Activated naive CD4-positive, alpha-beta T cell treated with anti-CD3 and anti-CD28 coated beads, Interleukin-2, amount 50 U/mL, for 16 hours (primary cell): ENCODE results near the gene S100A6.

Experiments
- DNase-seq: peaks from one replicate; pipeline ENCODE4 v3.0.0-alpha.2; 2020

Gene S100A6

GRCh38 chr1:153493343-153493960 lies 42.3 kb downstream of the S100A6 start:
- DNase-seq, result no peak

DNA sequence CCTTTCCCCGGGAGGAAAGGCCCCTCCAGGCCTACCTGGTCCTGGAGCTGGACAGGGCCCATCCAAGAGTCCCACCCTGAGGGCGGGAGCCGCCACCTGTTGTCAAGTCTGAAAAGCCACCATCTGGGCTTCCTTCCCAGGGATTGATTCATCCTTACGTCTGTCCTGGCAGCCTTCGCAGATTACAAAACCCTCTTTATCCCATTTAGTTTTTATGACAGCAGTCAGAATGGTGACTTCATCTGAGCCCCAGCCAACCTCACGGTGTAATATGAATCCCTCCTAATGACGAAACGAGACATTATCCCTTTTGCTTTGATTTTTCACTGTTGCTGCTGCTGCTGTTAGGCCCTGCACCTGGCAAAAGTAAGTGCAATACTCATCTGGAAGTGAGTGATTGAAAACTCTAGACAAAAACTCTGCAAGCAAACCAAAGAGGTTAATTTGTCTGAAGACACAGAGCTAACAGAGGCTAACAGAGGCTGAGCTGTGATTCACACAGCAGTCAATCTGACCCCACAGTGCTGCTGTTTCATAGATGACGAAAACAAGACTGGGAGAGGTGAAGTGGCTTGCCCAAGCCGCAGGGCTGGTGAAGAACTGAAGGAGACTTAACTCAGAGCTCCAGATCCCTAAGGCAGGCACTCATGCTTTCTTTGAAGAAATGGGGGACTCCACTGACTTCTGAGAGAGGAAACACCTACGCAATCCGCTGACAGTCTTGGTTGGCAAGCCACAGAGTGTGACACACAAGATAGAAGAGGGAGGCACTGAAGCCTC lies 45.3 kb downstream of the S100A6 start:
- no peak for DNase-seq

- DNase-seq, result no peak
Observed at GRCh38 chr1:153488731-153489130, 47.1 kb downstream of the S100A6 start.

- no peak for DNase-seq
Observed at GRCh38 chr1:153487707-153488106, 48.1 kb downstream of the S100A6 start.

DNA sequence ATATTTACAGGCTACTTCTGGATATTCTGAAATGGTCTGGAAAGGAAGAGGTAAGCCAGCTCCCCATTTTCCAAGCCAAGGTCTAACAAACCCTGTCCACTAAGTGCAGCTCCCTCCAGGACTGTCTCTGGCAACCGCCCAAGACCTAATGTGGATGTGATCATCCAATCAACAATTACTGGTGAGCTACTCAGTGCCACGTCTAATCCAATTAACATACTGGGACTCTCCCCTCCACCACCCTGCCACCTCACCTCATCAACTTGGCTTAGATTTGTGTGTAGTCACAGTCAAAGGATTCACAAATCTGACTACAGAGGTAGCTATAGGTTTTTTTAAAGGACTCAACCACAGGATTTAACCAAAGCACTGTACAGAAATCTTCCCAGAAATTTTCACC lies 49.9 kb downstream of the S100A6 start:
- DNase-seq, result no peak
